Measurements from ENCODE around the gene BAG2. TPM values are rescaled to one million over a fixed set of nuclear protein-coding genes. Genes with fewer than 3 reads are reported as not detected.

BAG2 gene
- total RNA-seq, 4 donors from 2014 or later: 6.7 to 15.7 (median 9.8) TPM

- H3K36me3 ChIP-seq: peaks cover 0 to 47% of the 10 kb centered on the region in 2 donors
- intact Hi-C loops (cut with DNase I; ENCODE audit: low total_unique reads) (no loop called here), in situ Hi-C loops (cut with MboI; ENCODE audit: low sequenced_read_pairs in 4 of 4) (loop anchor here in 1 of 4 donors (10.0 kb wide), 1 partner anchor 68 kb away; the partner anchor contains the start of gene ZNF451)
- no peaks in the 10 kb centered on the region for H3K9me3 ChIP-seq
- H3K27me3 ChIP-seq: no peaks in the 10 kb centered on the region
- TF ChIP-seq CTCF (IDR thresholded peaks at IDR 0.05 in 4 of 5, conservative IDR thresholded peaks at IDR 0.05 in 1 of 5): no peak
- TF ChIP-seq POLR2A (IDR thresholded peaks at IDR 0.05): no peak
- DNase-seq (no peak), ATAC-seq (no peak)
- H3K4me3 ChIP-seq: no peak overlapping the region
- no peaks in the 10 kb centered on the region for H3K4me1 ChIP-seq
- no peak overlapping the region for H3K27ac ChIP-seq
Measured at GRCh38 chr6:57162516-57162915, 9.6 kb upstream of the BAG2 start.

GRCh38 chr6:57163956-57164355 lies 8.2 kb upstream of the BAG2 start:
- H3K4me1 ChIP-seq: no peaks in the 10 kb centered on the region
- no peak for DNase-seq
- H3K9me3 ChIP-seq: no peaks in the 10 kb centered on the region
- no peak overlapping the region for H3K4me3 ChIP-seq
- in situ Hi-C loops (cut with MboI; ENCODE audit: low sequenced_read_pairs in 4 of 4) (loop anchor here in 1 of 4 donors (10.0 kb wide), 1 partner anchor 69 kb away; the partner anchor contains the start of gene ZNF451), intact Hi-C loops (cut with DNase I; ENCODE audit: low total_unique reads) (no loop called here)
- H3K27me3 ChIP-seq: no peaks in the 10 kb centered on the region
- no peak for ATAC-seq
- H3K36me3 ChIP-seq: peaks cover 0 to 44% of the 10 kb centered on the region in 2 donors
- TF ChIP-seq POLR2A (IDR thresholded peaks at IDR 0.05) (no peak), CTCF (IDR thresholded peaks at IDR 0.05 in 4 of 5, conservative IDR thresholded peaks at IDR 0.05 in 1 of 5) (no peak)
- H3K27ac ChIP-seq: no peak overlapping the region

- H3K4me3 ChIP-seq: no peak overlapping the region
- intact Hi-C loops (cut with DNase I; ENCODE audit: low total_unique reads) (no loop called here), in situ Hi-C loops (cut with MboI; ENCODE audit: low sequenced_read_pairs in 4 of 4) (loop anchor here in 1 of 4 donors (10.0 kb wide), 1 partner anchor 70 kb away; the partner anchor contains the start of gene ZNF451)
- H3K4me1 ChIP-seq: no peaks in the 10 kb centered on the region
- H3K27ac ChIP-seq: no peak overlapping the region
- no peaks in the 10 kb centered on the region for H3K27me3 ChIP-seq
- ATAC-seq: no peak
- H3K36me3 ChIP-seq: peaks cover 0 to 44% of the 10 kb centered on the region in 2 donors
- TF ChIP-seq POLR2A (IDR thresholded peaks at IDR 0.05): no peak
- TF ChIP-seq CTCF (IDR thresholded peaks at IDR 0.05 in 4 of 5, conservative IDR thresholded peaks at IDR 0.05 in 1 of 5): no peak
- H3K9me3 ChIP-seq: no peaks in the 10 kb centered on the region
- no peak for DNase-seq
Measured at GRCh38 chr6:57165080-57165479, 7.0 kb upstream of the BAG2 start.

GRCh38 chr6:57173056-57173885 lies 1.1 kb downstream of the BAG2 start:
- in situ Hi-C loops (cut with MboI; ENCODE audit: low sequenced_read_pairs in 4 of 4) (loop anchor here in 1 of 4 donors (5.0 kb wide), 1 partner anchor 144 kb away; the partner anchor contains the start of gene PRIM2), intact Hi-C loops (cut with DNase I; ENCODE audit: low total_unique reads) (loop anchor here (2.0 to 10.0 kb wide), 4 partner anchors 81 to 478 kb away; partner anchors contain the start of genes PRIM2 and ZNF451)
- H3K4me3 ChIP-seq: peak overlapping the region; percentile 79 to 88 (median 82)
- H3K36me3 ChIP-seq: no peaks in the 10 kb centered on the region
- no peaks in the 10 kb centered on the region for H3K9me3 ChIP-seq
- H3K27ac ChIP-seq: peak overlapping the region; percentile 90 to 95 (median 92)
- H3K4me1 ChIP-seq: peaks cover 47 to 50% of the 10 kb centered on the region in 2 donors
- H3K27me3 ChIP-seq: no peaks in the 10 kb centered on the region
- DNase-seq (no peak), ATAC-seq (peak; percentile 27)
- TF ChIP-seq CTCF (IDR thresholded peaks at IDR 0.05 in 4 of 5, conservative IDR thresholded peaks at IDR 0.05 in 1 of 5): no peak
- TF ChIP-seq POLR2A (IDR thresholded peaks at IDR 0.05): no peak
